HCT116 (cell line): ENCODE results near the gene TMEM258. TPM values are rescaled to one million over a fixed set of nuclear protein-coding genes. Genes with fewer than 3 reads are reported as not detected.
A peak's percentile ranks its signal among the peaks of the same experiment; 100 is the strongest.

Experiments
- ATAC-seq: fragments of 200-7000 bp; cut with Tn5 transposase; 2 replicates; pipeline ENCODE4 v1.9.1; 2020; ENCODE audit warnings: mild to moderate bottlenecking, moderate library complexity
- Bru-seq: library from RNA; stranded (reverse); fragments of 400-500 nt; gene quantifications from one replicate; lab custom pipeline; 2021; lab: Mats Ljungman, UMichigan
- BruChase-seq, 2 experiments: library from RNA; stranded (reverse); fragments of 400-500 nt; gene quantifications; one replicate each; lab custom pipeline; 2021; lab: Mats Ljungman, UMichigan
- BruUV-seq: library from RNA; stranded (reverse); fragments of 400-500 nt; replicated peaks from 2 replicates; lab custom pipeline; 2021; lab: Mats Ljungman, UMichigan
- CTCF ChIA-PET: fragments of 300-600 bp; sonication (Branson Sonifier 250); formaldehyde crosslinking; loops from one replicate; lab custom pipeline; 2021; ENCODE audit warnings: antibody characterized with exemption; lab: Charles Lee
- POLR2A ChIA-PET: fragments of 300-600, 350-600 bp; sonication (Branson Sonifier 250); formaldehyde crosslinking; loops from one replicate; lab custom pipeline; 2021; ENCODE audit warnings: antibody characterized with exemption; lab: Charles Lee
- RAD21 ChIA-PET, 2 experiments: fragments of 300-600 bp; sonication (Branson Sonifier 250); formaldehyde crosslinking; loops; one replicate each; lab custom pipeline; 2023; ENCODE audit warnings: low total read pairs in 2 of 2; ENCODE audit not compliant: uncharacterized antibody in 2 of 2, unreplicated experiment in 2 of 2, low non-redundant PET in 1 of 2; lab: Charles Lee
- DNase-seq: peaks from one replicate; pipeline ENCODE4 v3.0.0-alpha.2; 2010; ENCODE audit warnings: low read depth, low spot score
- H2AFZ ChIP-seq: fragments of 200-600 bp; shearing (Covaris generic), sonication (generic); 2 replicates; pipeline ENCODE4 v1.6.1; 2017; ENCODE audit warnings: low read depth, mixed run types, mixed read lengths, antibody characterized with exemption, low read length; ENCODE audit not compliant: poor library complexity, severe bottlenecking
- H3K27ac ChIP-seq: 2 replicates; pipeline ENCODE4 v1.5.1; 2012; ENCODE audit warnings: low read depth, low read length
- H3K27me3 ChIP-seq: fragments of 200-600 bp; sonication (generic); 2 replicates; pipeline ENCODE4 v1.6.1; 2016; ENCODE audit warnings: mixed run types, low read length, mixed read lengths; ENCODE audit not compliant: insufficient read depth
- H3K36me3 ChIP-seq, 2 experiments: fragments of 200-500 bp in 1 of 2; fragments of 200-600 bp in 1 of 2; sonication (Bioruptor generic) in 1 of 2; sonication (generic) in 1 of 2; 2 replicates each; pipeline versions ENCODE4 v1.5.1 to v1.6.1; 2014 to 2016; ENCODE audit warnings: low read length in 2 of 2, inconsistent platforms in 1 of 2, mixed read lengths in 1 of 2, mixed run types in 1 of 2; ENCODE audit not compliant: insufficient read depth in 2 of 2, control insufficient read depth in 1 of 2
- H3K4me1 ChIP-seq, 2 experiments: fragments of 200-600 bp in 1 of 2; sonication (generic) in 1 of 2; 2 replicates each; pipeline versions ENCODE4 v1.5.1 to v1.6.1; 2012 to 2017; ENCODE audit warnings: low read length in 2 of 2, inconsistent platforms in 1 of 2, mild to moderate bottlenecking in 1 of 2, mixed read lengths in 1 of 2, mixed run types in 1 of 2, moderate library complexity in 1 of 2; ENCODE audit not compliant: insufficient read depth in 2 of 2, control insufficient read depth in 1 of 2
- H3K4me2 ChIP-seq: fragments of 200-600 bp; sonication (generic); 2 replicates; pipeline ENCODE4 v1.6.1; 2017; ENCODE audit warnings: mixed run types, low read length, mixed read lengths
- H3K4me3 ChIP-seq, 2 experiments: fragments of 200-600 bp in 1 of 2; sonication (generic) in 1 of 2; replicated peaks in 1 of 2; 2 replicates each; pipeline ENCODE4 v1.5.1; 2011 to 2016; ENCODE audit warnings: low read length in 2 of 2, control low read depth in 1 of 2, low read depth in 1 of 2, mild to moderate bottlenecking in 1 of 2, mixed read lengths in 1 of 2, mixed run types in 1 of 2
- H3K79me2 ChIP-seq: fragments of 200-600 bp; sonication (generic); 2 replicates; pipeline ENCODE4 v1.6.1; 2017; ENCODE audit warnings: mild to moderate bottlenecking, mixed run types, low read length, moderate library complexity, mixed read lengths; ENCODE audit not compliant: insufficient read depth
- H3K9ac ChIP-seq: fragments of 200-600 bp; sonication (generic); 2 replicates; pipeline ENCODE4 v1.6.1; 2016; ENCODE audit warnings: low read length, mixed read lengths
- H3K9me2 ChIP-seq: fragments of 200-600 bp; sonication (generic), shearing (Covaris generic); 2 replicates; pipeline ENCODE4 v1.6.1; 2017; ENCODE audit warnings: mixed run types, mild to moderate bottlenecking, moderate library complexity; ENCODE audit not compliant: insufficient read depth
- H3K9me3 ChIP-seq, 2 experiments: fragments of 200-500 bp in 1 of 2; fragments of 200-600 bp in 1 of 2; sonication (Bioruptor generic) in 1 of 2; sonication (generic) in 1 of 2; 2 replicates each; pipeline ENCODE4 v1.6.1; 2014 to 2017; ENCODE audit warnings: low read length in 2 of 2, mixed read lengths in 2 of 2, inconsistent platforms in 1 of 2, low read depth in 1 of 2, mild to moderate bottlenecking in 1 of 2, mixed run types in 1 of 2, moderate library complexity in 1 of 2; ENCODE audit not compliant: control insufficient read depth in 1 of 2, insufficient read depth in 1 of 2
- H4K20me1 ChIP-seq: fragments of 200-600 bp; sonication (generic), shearing (Covaris generic); 2 replicates; pipeline ENCODE4 v1.6.1; 2017; ENCODE audit warnings: mixed run types, mild to moderate bottlenecking, moderate library complexity; ENCODE audit not compliant: insufficient read depth
- CBX3 ChIP-seq: IDR thresholded peaks from 2 replicates; pipeline ENCODE4 v1.6.1; 2012; ENCODE audit warnings: low read depth
- EGR1 ChIP-seq: IDR thresholded peaks from 2 replicates; pipeline ENCODE4 v1.6.1; 2012; ENCODE audit warnings: low read depth
- ELF1 ChIP-seq: IDR thresholded peaks from 2 replicates; pipeline ENCODE4 v1.6.1; 2012; ENCODE audit warnings: low read depth, borderline replicate concordance
- JUND ChIP-seq: IDR thresholded peaks from 2 replicates; pipeline ENCODE4 v1.6.1; 2012
- MAX ChIP-seq: IDR thresholded peaks from 2 replicates; pipeline ENCODE4 v1.6.1; 2012
- POLR2A ChIP-seq: IDR thresholded peaks from 2 replicates; pipeline ENCODE4 v1.7.0; 2011; ENCODE audit warnings: borderline replicate concordance; ENCODE audit not compliant: insufficient read depth, insufficient read length; ENCODE audit errors: extremely low read depth
- POLR2AphosphoS5 ChIP-seq: IDR thresholded peaks from 2 replicates; pipeline ENCODE4 v1.6.1; 2011; ENCODE audit warnings: mild to moderate bottlenecking, low read depth, low read length, moderate library complexity
- SIN3A ChIP-seq: IDR thresholded peaks from 2 replicates; pipeline ENCODE4 v1.6.1; 2012; ENCODE audit warnings: low read depth
- YY1 ChIP-seq: IDR thresholded peaks from 2 replicates; pipeline ENCODE4 v1.6.1; 2011; ENCODE audit warnings: low read length, low read depth, moderate library complexity, mild to moderate bottlenecking; ENCODE audit not compliant: insufficient replicate concordance; ENCODE audit errors: extremely low read depth
- ZFX ChIP-seq: fragments of 450-650 bp; IDR thresholded peaks from 2 replicates; pipeline ENCODE4 v1.6.1; 2017
- ZNF274 ChIP-seq: fragments of 200-500 bp; sonication (Bioruptor generic); IDR thresholded peaks from 2 replicates; pipeline ENCODE4 v1.6.1; 2014; ENCODE audit warnings: mild to moderate bottlenecking, low read depth, low read length, inconsistent platforms
- intact Hi-C: fragments of 100-400 bp; cut with micrococcal nuclease; formaldehyde crosslinking; loops from 2 replicates; pipeline ENCODE4 v1.10.0; 2022
- long read RNA-seq: library from polyadenylated mRNA; unstranded; transcript quantifications from one replicate; pipeline ENCODE4 v2.0.0, GENCODE V29; 2021; ENCODE audit not compliant: unreplicated experiment
- polyA plus RNA-seq: library from polyadenylated mRNA; unstranded; fragments of >200 nt; gene quantifications from 2 replicates; pipeline ENCODE4 v1.2.1, GENCODE V29; 2012; ENCODE audit warnings: missing spikeins
- total RNA-seq: library from RNA; stranded (reverse); gene quantifications from one replicate; pipeline ENCODE4 v1.2.1, GENCODE V29; 2021; ENCODE audit not compliant: unreplicated experiment
- TF ChIP-seq, protein P1 (sequence below): IDR thresholded peaks from 2 replicates; pipeline ENCODE4 v1.6.1; 2012

The TMEM258 gene
- total RNA-seq: 160 TPM
- 403 and 404 TPM in 2 replicates for polyA plus RNA-seq
- Bru-seq, nascent RNA: percentile 94 among the genes with signal in this experiment
- BruChase-seq, experiment 1, labeled RNA remaining after a 6-hour chase: percentile 91 among the genes with signal in this experiment
- percentile 84 among the genes with signal in this experiment for BruChase-seq, experiment 2, labeled RNA remaining after a 2-hour chase
- long read RNA-seq, transcript TMEM258-204 (4 exons, 575 nt): major isoform, 109 of 134 reads
- long read RNA-seq, partial matches to known transcripts: 17 of 134 reads
- long read RNA-seq, other reads (novel, unspliced or antisense): 5 of 134 reads

GRCh38 chr11:61792310-61793082 is at the start of gene TMEM258, which contains the start of gene FEN1:
Gene TMEM258, minus strand, starts transcription at chr11:61792599. Its CDS starts 41 bp downstream, at chr11:61792558.
Gene FEN1, plus strand, starts transcription at chr11:61792911. Its CDS starts 2,451 bp downstream, at chr11:61795362.
- Histone ChIP-seq H3K36me3 (peaks cover 21 to 49% of the 10 kb centered on the region in 2 experiments; a peak in 3 of 4 replicates), H3K79me2 (peaks cover 71% of the 10 kb centered on the region)
- intact Hi-C loops: no loop called here

More at GRCh38 chr11:61792310-61793082, at the start of gene TMEM258, which contains the start of gene FEN1:
- TF ChIP-seq ZNF274: no peak
- 0 out of 2 replicates have a peak, but pooled peaks have one; percentile 31 for TF ChIP-seq CBX3
- peak; percentile 68; the same call in 1 of the 2 replicates for TF ChIP-seq ZFX
- TF ChIP-seq SIN3A: peak; percentile 95
- TF ChIP-seq POLR2A: peak; percentile 73
- peak; percentile 95 for TF ChIP-seq MAX
- TF ChIP-seq YY1: peak; percentile 61
- TF ChIP-seq, protein P1, sequence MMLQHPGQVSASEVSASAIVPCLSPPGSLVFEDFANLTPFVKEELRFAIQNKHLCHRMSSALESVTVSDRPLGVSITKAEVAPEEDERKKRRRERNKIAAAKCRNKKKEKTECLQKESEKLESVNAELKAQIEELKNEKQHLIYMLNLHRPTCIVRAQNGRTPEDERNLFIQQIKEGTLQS: no peak
- no peak for TF ChIP-seq EGR1
- no peak for TF ChIP-seq JUND
- TF ChIP-seq ELF1: peak; percentile 55; the same call in 1 of the 2 replicates
- peak; percentile 87 for TF ChIP-seq POLR2AphosphoS5
- peaks cover 4 to 16% of the 10 kb centered on the region in 2 experiments; a peak in 2 of 4 replicates for H3K4me1 ChIP-seq
- H3K4me3 ChIP-seq: peak within 1 kb of the TSS; percentile 96 to 100
- peak; percentile 84 for ATAC-seq
- peak within 1 kb of the TSS; percentile 94 for H3K27ac ChIP-seq
- H3K27me3 ChIP-seq: no peaks in the 10 kb centered on the region
- H3K9ac ChIP-seq: peak within 1 kb of the TSS; percentile 99
- H4K20me1 ChIP-seq: peaks cover 7% of the 10 kb centered on the region; the same call in 1 of the 2 replicates
- no peaks in the 10 kb centered on the region for H3K9me2 ChIP-seq
- H2AFZ ChIP-seq: no peak within 1 kb of the TSS
- ChIA-PET CTCF (interaction anchor here (0.8 to 2.4 kb wide), 4 partner anchors 45 to 316 kb away, joined by 3 to 9 read pairs (median 3); partner anchors contain the start of gene BEST1), POLR2A (interaction anchor here (0.9 to 2.8 kb wide), 6 partner anchors 10 to 155 kb away, joined by 3 to 14 read pairs (median 4); no protein-coding TSS in a partner anchor), RAD21 (interaction anchor here in 1 of 2 experiments (1.5 kb wide), 1 partner anchor 316 kb away, joined by 3 read pairs; no protein-coding TSS in a partner anchor)
- peak; percentile 88 for DNase-seq
- H3K4me2 ChIP-seq: peak within 1 kb of the TSS; percentile 90
- H3K9me3 ChIP-seq: no peaks in the 10 kb centered on the region
- BruUV-seq: no TSS peak
